H1 (cell line): ENCODE results near the gene SERPINB1. TPM values are rescaled to one million over a fixed set of nuclear protein-coding genes. Genes with fewer than 3 reads are reported as not detected.

ENCODE experiments used
- CTCF ChIA-PET: fragments of 300-600 bp; sonication (Branson Sonifier 250); formaldehyde crosslinking; loops from one replicate; lab custom pipeline; 2021; ENCODE audit not compliant: partially characterized antibody; lab: Charles Lee
- POLR2A ChIA-PET: fragments of 300-600 bp; sonication (Branson Sonifier 250); formaldehyde crosslinking; loops from one replicate; lab custom pipeline; 2021; ENCODE audit warnings: inconsistent platforms; ENCODE audit not compliant: partially characterized antibody; lab: Charles Lee
- DNase-seq, 2 experiments: peaks; one replicate each; pipeline versions ENCODE4 v3.0.0 to v3.0.0-alpha.2; 2010 to 2022; ENCODE audit warnings: low spot score in 2 of 2, low read depth in 1 of 2, mixed read lengths in 1 of 2
- FAIRE-seq: peaks from 2 replicates; lab custom pipeline; 2011; peaks lifted over from hg19 to GRCh38; lab: Jason Lieb, UNC
- H2AFZ ChIP-seq: 2 replicates; pipeline ENCODE4 v1.8.1; 2012; ENCODE audit warnings: low read length, inconsistent platforms
- H2AK5ac ChIP-seq: 2 replicates; pipeline ENCODE4 v1.6.1; 2013; ENCODE audit warnings: low read depth, low read length
- H2BK120ac ChIP-seq: replicated peaks from 2 replicates; pipeline ENCODE3; 2013; ENCODE audit warnings: low read depth, low read length, inconsistent platforms
- H2BK12ac ChIP-seq: 2 replicates; pipeline ENCODE4 v1.6.1; 2013; ENCODE audit warnings: low read depth, low read length
- H2BK15ac ChIP-seq: 2 replicates; pipeline ENCODE4 v1.6.1; 2013; ENCODE audit warnings: low read length
- H2BK20ac ChIP-seq: 2 replicates; pipeline ENCODE4 v1.6.1; 2013; ENCODE audit warnings: low read length
- H2BK5ac ChIP-seq: 2 replicates; pipeline ENCODE4 v1.6.1; 2013; ENCODE audit warnings: low read depth, low read length
- H3K14ac ChIP-seq: 2 replicates; pipeline ENCODE4 v1.6.1; 2013; ENCODE audit warnings: inconsistent platforms; ENCODE audit not compliant: insufficient read length
- H3K18ac ChIP-seq: 2 replicates; pipeline ENCODE4 v1.6.1; 2013; ENCODE audit warnings: low read length; ENCODE audit errors: extremely low read depth
- H3K23ac ChIP-seq: 2 replicates; pipeline ENCODE4 v1.6.1; 2013; ENCODE audit warnings: inconsistent platforms; ENCODE audit not compliant: insufficient read length
- H3K23me2 ChIP-seq: 2 replicates; pipeline ENCODE4 v1.6.1; 2013; ENCODE audit warnings: low read depth, low read length
- H3K27ac ChIP-seq: 2 replicates; pipeline ENCODE4 v1.6.1; 2011; ENCODE audit warnings: low read depth, low read length, inconsistent platforms
- H3K27me3 ChIP-seq, 4 experiments: replicated peaks in 1 of 4; 1 replicate in 1 of 4; 2 replicates in 3 of 4; pipeline versions ENCODE4 v1.6.1 to v1.8.1; 2011 to 2013; ENCODE audit warnings: low read length in 3 of 4, mild to moderate bottlenecking in 3 of 4, inconsistent platforms in 2 of 4, mixed read lengths in 2 of 4, moderate library complexity in 1 of 4; ENCODE audit not compliant: control insufficient read depth in 3 of 4, insufficient read depth in 3 of 4; ENCODE audit errors: extremely low read depth in 1 of 4
- H3K36me3 ChIP-seq, 4 experiments: 2 replicates each; pipeline versions ENCODE4 v1.6.1 to v1.8.1; 2011 to 2013; ENCODE audit warnings: mild to moderate bottlenecking in 4 of 4, low read length in 3 of 4, moderate library complexity in 2 of 4, control low read depth in 1 of 4, inconsistent platforms in 1 of 4; ENCODE audit not compliant: insufficient read depth in 4 of 4, control insufficient read depth in 2 of 4
- H3K4ac ChIP-seq: replicated peaks from 2 replicates; pipeline ENCODE3; 2013; ENCODE audit warnings: low read length, low read depth, mixed read lengths, inconsistent platforms; ENCODE audit not compliant: insufficient read length
- H3K4me1 ChIP-seq, 4 experiments: replicated peaks in 1 of 4; 1 replicate in 1 of 4; 2 replicates in 3 of 4; pipeline versions ENCODE4 v1.6.1 to v1.8.1; 2011 to 2013; ENCODE audit warnings: low read length in 3 of 4, inconsistent platforms in 2 of 4, mixed read lengths in 1 of 4; ENCODE audit not compliant: insufficient read depth in 4 of 4, control insufficient read depth in 3 of 4
- H3K4me2 ChIP-seq, 2 experiments: 2 replicates each; pipeline versions ENCODE4 v1.6.1 to v1.8.1; 2011 to 2013; ENCODE audit warnings: low read depth in 2 of 2, low read length in 2 of 2, control low read depth in 1 of 2, inconsistent platforms in 1 of 2, mild to moderate bottlenecking in 1 of 2; ENCODE audit not compliant: insufficient read depth in 1 of 2
- H3K4me3 ChIP-seq, 4 experiments: fragments of 200-600, 300-600 bp in 1 of 4; sonication (generic), shearing (Covaris generic), sonication (Bioruptor Twin) in 1 of 4; 2 replicates each; pipeline versions ENCODE4 v1.5.1 to v1.8.1; 2011 to 2016; ENCODE audit warnings: low read length in 4 of 4, low read depth in 3 of 4, control low read depth in 2 of 4, inconsistent platforms in 2 of 4, mild to moderate bottlenecking in 2 of 4, mixed read lengths in 1 of 4, moderate library complexity in 1 of 4; ENCODE audit not compliant: insufficient read depth in 2 of 4; ENCODE audit errors: extremely low read depth in 1 of 4
- H3K56ac ChIP-seq: replicated peaks from 2 replicates; pipeline ENCODE3; 2013; ENCODE audit warnings: low read depth, mild to moderate bottlenecking, mixed read lengths, low read length, inconsistent platforms; ENCODE audit not compliant: insufficient read length
- H3K79me1 ChIP-seq: 2 replicates; pipeline ENCODE4 v1.6.1; 2013; ENCODE audit warnings: low read depth, low read length, control low read depth
- H3K79me2 ChIP-seq, 2 experiments: 2 replicates each; pipeline versions ENCODE4 v1.6.1 to v1.8.1; 2012 to 2013; ENCODE audit warnings: low read length in 2 of 2, mild to moderate bottlenecking in 2 of 2, inconsistent platforms in 1 of 2; ENCODE audit not compliant: insufficient read depth in 2 of 2, control insufficient read depth in 1 of 2
- H3K9ac ChIP-seq, 4 experiments: replicated peaks in 1 of 4; 1 replicate in 1 of 4; 2 replicates in 3 of 4; pipeline versions ENCODE4 v1.6.1 to v1.8.1; 2011 to 2013; ENCODE audit warnings: low read depth in 3 of 4, low read length in 3 of 4, control low read depth in 2 of 4, mild to moderate bottlenecking in 2 of 4, moderate library complexity in 2 of 4, inconsistent platforms in 1 of 4; ENCODE audit errors: extremely low read depth in 1 of 4
- H3K9me3 ChIP-seq, 2 experiments: 2 replicates each; pipeline versions ENCODE4 v1.6.1 to v1.8.1; 2012 to 2013; ENCODE audit warnings: mild to moderate bottlenecking in 2 of 2, moderate library complexity in 2 of 2, control low read depth in 1 of 2, inconsistent platforms in 1 of 2, low read depth in 1 of 2, low read length in 1 of 2, mixed read lengths in 1 of 2; ENCODE audit not compliant: insufficient read depth in 2 of 2
- H4K20me1 ChIP-seq, 2 experiments: replicated peaks in 1 of 2; 2 replicates each; pipeline versions ENCODE3 to v1.8.1; 2011 to 2013; ENCODE audit warnings: inconsistent platforms in 2 of 2, low read length in 2 of 2, mild to moderate bottlenecking in 1 of 2; ENCODE audit not compliant: insufficient read depth in 2 of 2, control insufficient read depth in 1 of 2
- H4K5ac ChIP-seq: 2 replicates; pipeline ENCODE4 v1.6.1; 2013; ENCODE audit warnings: low read length, low read depth, mixed read lengths, inconsistent platforms; ENCODE audit not compliant: insufficient read length
- H4K8ac ChIP-seq: 2 replicates; pipeline ENCODE4 v1.8.0; 2013; ENCODE audit warnings: mild to moderate bottlenecking, moderate library complexity, low read length, inconsistent platforms; ENCODE audit not compliant: insufficient read depth; ENCODE audit errors: extremely low read depth
- H4K91ac ChIP-seq: replicated peaks from 2 replicates; pipeline ENCODE3; 2013; ENCODE audit warnings: low read length, mixed read lengths, inconsistent platforms; ENCODE audit not compliant: insufficient read length
- CTCF ChIP-seq, 3 experiments: IDR thresholded peaks; 1 replicate in 2 of 3; 2 replicates in 1 of 3; pipeline versions ENCODE4 v1.5.1 to v1.6.1; 2011; ENCODE audit warnings: low read length in 3 of 3, mild to moderate bottlenecking in 3 of 3, inconsistent platforms in 2 of 3, low read depth in 1 of 3, moderate library complexity in 1 of 3; ENCODE audit not compliant: insufficient read depth in 1 of 3; ENCODE audit errors: control extremely low read depth in 1 of 3
- WGBS, 2 experiments: shearing (Covaris generic) in 1 of 2; methylation state at CpG; one replicate each; pipeline versions ENCODE4 v1.1.6 to v1.1.7; 2013 to 2015; ENCODE audit warnings: low lambda C conversion rate in 2 of 2, mixed read lengths in 2 of 2, inconsistent platforms in 1 of 2, low coverage in 1 of 2, missing lambda C conversion rate in 1 of 2; ENCODE audit not compliant: insufficient replicate concordance in 2 of 2, insufficient coverage in 1 of 2, insufficient read length in 1 of 2; ENCODE audit errors: extremely low coverage in 1 of 2, missing lambda C conversion rate in 1 of 2; 5-methylcytosine and 5-hydroxymethylcytosine counted together
- polyA plus RNA-seq, 7 experiments: library from polyadenylated mRNA; depleted of rRNA in 3 of 7; stranded (reverse) in 5 of 7; unstranded in 2 of 7; fragments of >200 nt in 5 of 7; fragments of 200-250 nt in 2 of 7; gene quantifications; 1 replicate in 5 of 7; 2 replicates in 1 of 7; 4 replicates in 1 of 7; pipeline versions ENCODE4 v1.2.1 to v1.2.3, GENCODE V29; 2011 to 2013; ENCODE audit warnings: missing spikeins in 2 of 7, mixed read lengths in 2 of 7
- total RNA-seq: library from RNA; stranded (reverse); fragmentation: NEBNext Ultra II Directional; extraction: Animal tissue kit (Norgen Biotek cat#: 25700); gene quantifications from 2 replicates; pipeline ENCODE4 v1.2.1, GENCODE V29; 2021

SERPINB1 gene
- total and polyA plus RNA-seq, 2 of the 8 experiments (the other 6 are each of a cell fraction or from before 2014, with no cell fraction given), result 8.1 to 17.3 TPM

- Histone ChIP-seq H2BK120ac (no peak overlapping the region), H2AFZ (no peak overlapping the region), H3K4me1 (peaks cover 0 to 5% (median 2%) of the 10 kb centered on the region in 4 experiments; a peak in 2 of 7 replicates), H3K27me3 (no peaks in the 10 kb centered on the region), H3K4me2 (no peak overlapping the region), H4K8ac (no peak overlapping the region), H3K79me2 (no peaks in the 10 kb centered on the region), H2BK12ac (no peak overlapping the region), H3K27ac (no peak overlapping the region), H3K14ac (no peak overlapping the region), H3K36me3 (no peaks in the 10 kb centered on the region), H3K4me3 (no peak overlapping the region), H2BK5ac (no peak overlapping the region), H4K91ac (no peak overlapping the region), H4K20me1 (no peaks in the 10 kb centered on the region), H3K23ac (no peak overlapping the region), H4K5ac (no peak overlapping the region), H3K9ac (no peak overlapping the region), H3K79me1 (0 out of 2 replicates have a peak, but pooled peaks cover 2% of the 10 kb centered on the region), H3K56ac (no peak overlapping the region), H3K4ac (no peak overlapping the region), H3K9me3 (no peaks in the 10 kb centered on the region), H2BK15ac (no peak overlapping the region), H3K18ac (no peak overlapping the region), H3K23me2 (no peaks in the 10 kb centered on the region; the same call in 1 of the 2 replicates), H2BK20ac (no peak overlapping the region), H2AK5ac (no peak overlapping the region)
- FAIRE-seq (no peak), DNase-seq (no peak)
- 93% methylated on average over 6 of the region's 6 CpGs; no CpG with 5 or more reads in 1 of the 2 experiments for WGBS, 2 experiments
- TF ChIP-seq CTCF (IDR thresholded peaks at IDR 0.05; ENCODE audit: control extremely low read depth in 1 of 3, insufficient read depth in 1 of 3, low read depth in 1 of 3, low read length in 3 of 3), result no peak
- ChIA-PET CTCF (interaction anchor here (1.0 to 3.7 kb wide), 2 partner anchors 13 to 28 kb away, joined by 3 to 21 read pairs; no protein-coding TSS in a partner anchor), POLR2A (no interaction called here)
Measured at GRCh38 chr6:2804516-2804915, 37.1 kb downstream of the SERPINB1 start.
